ENCODE measurements around the gene KRT40. TPM values are rescaled to one million over a fixed set of nuclear protein-coding genes. Genes with fewer than 3 reads are reported as not detected.

Gene KRT40
- total RNA-seq, 1 experiment from 2014 or later, result not detected

- no peak overlapping the region for H3K4me3 ChIP-seq (ENCODE audit: low read length)
- no peaks in the 10 kb centered on the region for H3K4me1 ChIP-seq (ENCODE audit: low read length)
Observed at GRCh38 chr17:40944531-40944930, 39.6 kb downstream of the KRT40 start.

DNA sequence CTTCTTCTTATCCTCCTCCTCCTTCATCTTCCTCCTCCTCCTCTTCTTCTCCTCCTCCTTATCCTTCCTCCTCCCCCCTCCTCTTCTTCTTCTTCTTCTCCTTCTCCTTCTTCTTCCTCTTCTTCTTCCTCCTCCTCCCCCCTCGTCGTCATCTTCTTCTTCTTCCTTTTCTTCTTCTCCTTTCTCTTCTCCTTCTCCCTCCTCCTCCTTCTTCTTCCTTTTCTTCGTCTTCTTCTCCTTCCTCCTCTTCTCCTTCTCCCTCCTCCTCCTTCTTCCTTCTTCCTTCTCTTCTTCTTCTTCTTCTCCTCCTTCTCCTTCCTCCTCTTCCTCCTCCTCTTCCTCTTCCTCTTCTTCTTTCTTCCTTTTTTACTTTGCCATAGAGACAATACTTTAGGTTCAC is 41.6 kb downstream of the KRT40 start:
- no peak for DNase-seq
- Histone ChIP-seq H4K20me1 (ENCODE audit: insufficient read depth, low read depth, low read length) (no peaks in the 10 kb centered on the region), H3K27ac (ENCODE audit: low read length) (no peak overlapping the region), H3K4me1 (ENCODE audit: low read length) (no peaks in the 10 kb centered on the region), H3K9ac (ENCODE audit: low read length) (no peak overlapping the region), H3K79me2 (ENCODE audit: low read length) (no peaks in the 10 kb centered on the region), H3K9me3 (ENCODE audit: low read length) (no peaks in the 10 kb centered on the region), H3K4me2 (ENCODE audit: low read depth, low read length, poor library complexity, severe bottlenecking) (no peak overlapping the region), H3K27me3 (ENCODE audit: low read length) (no peaks in the 10 kb centered on the region), H2AFZ (ENCODE audit: low read length) (no peak overlapping the region), H3K9me2 (replicated peaks; ENCODE audit: insufficient read depth, low read length) (no peaks in the 10 kb centered on the region), H3K36me3 (ENCODE audit: insufficient read depth, low read length) (no peaks in the 10 kb centered on the region), H3K4me3 (ENCODE audit: low read length) (no peak overlapping the region)

More at GRCh38 chr17:40944531-40944930, 39.6 kb downstream of the KRT40 start:
- no peaks in the 10 kb centered on the region for H3K9me3 ChIP-seq (ENCODE audit: low read length)
- H3K79me2 ChIP-seq (ENCODE audit: low read length), result no peaks in the 10 kb centered on the region
- no peaks in the 10 kb centered on the region for H4K20me1 ChIP-seq (ENCODE audit: insufficient read depth, low read depth, low read length)
- no peak for DNase-seq
- no peak overlapping the region for H3K27ac ChIP-seq (ENCODE audit: low read length)
- no peak overlapping the region for H2AFZ ChIP-seq (ENCODE audit: low read length)
- H3K9ac ChIP-seq (ENCODE audit: low read length), result no peak overlapping the region
- H3K36me3 ChIP-seq (ENCODE audit: insufficient read depth, low read length), result no peaks in the 10 kb centered on the region
- no peaks in the 10 kb centered on the region for H3K9me2 ChIP-seq (replicated peaks; ENCODE audit: insufficient read depth, low read length)
- H3K4me2 ChIP-seq (ENCODE audit: low read depth, low read length, poor library complexity, severe bottlenecking), result no peak overlapping the region
- H3K27me3 ChIP-seq (ENCODE audit: low read length), result no peaks in the 10 kb centered on the region

DNA sequence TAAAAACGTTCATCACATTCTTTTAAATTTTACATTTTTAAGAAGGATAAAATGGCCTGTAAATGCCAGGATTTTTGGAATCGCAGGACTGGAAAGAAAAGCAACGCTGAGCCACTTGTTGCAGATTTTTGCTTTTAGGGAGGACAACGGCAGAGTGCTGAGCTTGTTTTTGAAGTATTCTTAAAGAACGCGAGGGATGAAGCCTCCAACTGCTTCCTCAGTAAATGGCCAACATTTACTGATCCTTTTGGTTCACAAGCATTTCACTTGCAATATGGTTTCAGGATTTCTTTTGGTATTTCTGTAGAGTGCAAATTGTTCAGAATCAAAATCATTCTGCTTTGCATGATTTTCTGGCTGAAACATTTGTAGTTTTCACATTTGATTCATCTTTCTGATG is 43.9 kb downstream of the KRT40 start:
- Histone ChIP-seq H3K36me3 (ENCODE audit: insufficient read depth, low read length) (no peaks in the 10 kb centered on the region), H3K9ac (ENCODE audit: low read length) (no peak overlapping the region), H3K4me3 (ENCODE audit: low read length) (no peak overlapping the region), H3K9me2 (replicated peaks; ENCODE audit: insufficient read depth, low read length) (no peaks in the 10 kb centered on the region), H4K20me1 (ENCODE audit: insufficient read depth, low read depth, low read length) (no peaks in the 10 kb centered on the region), H3K4me2 (ENCODE audit: low read depth, low read length, poor library complexity, severe bottlenecking) (no peak overlapping the region), H3K79me2 (ENCODE audit: low read length) (no peaks in the 10 kb centered on the region), H3K27me3 (ENCODE audit: low read length) (no peaks in the 10 kb centered on the region), H2AFZ (ENCODE audit: low read length) (no peak overlapping the region), H3K9me3 (ENCODE audit: low read length) (no peaks in the 10 kb centered on the region), H3K27ac (ENCODE audit: low read length) (no peak overlapping the region), H3K4me1 (ENCODE audit: low read length) (no peaks in the 10 kb centered on the region)
- DNase-seq, result no peak

DNA sequence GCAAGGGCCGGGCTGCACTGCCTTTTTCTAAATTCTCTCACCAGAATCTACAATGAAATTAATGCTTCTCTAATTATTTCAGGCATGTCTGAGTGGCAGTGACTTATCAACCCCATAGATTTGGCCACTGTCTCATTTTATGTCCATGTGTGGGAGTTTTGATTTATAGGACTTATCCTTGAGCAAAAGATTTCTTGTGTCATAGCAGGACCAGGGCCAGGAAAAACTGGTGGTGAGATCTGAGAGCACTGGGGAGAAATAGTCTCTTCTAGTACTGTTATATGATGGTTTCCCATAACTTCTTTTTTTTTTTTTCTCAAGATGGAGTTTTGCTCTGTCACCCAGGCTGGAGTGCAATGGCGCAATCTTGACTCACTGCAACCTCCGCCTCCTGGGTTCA is 45.1 kb downstream of the KRT40 start:
- no peak overlapping the region for H3K4me2 ChIP-seq (ENCODE audit: low read depth, low read length, poor library complexity, severe bottlenecking)
- H3K27me3 ChIP-seq (ENCODE audit: low read length), result no peaks in the 10 kb centered on the region
- H3K9ac ChIP-seq (ENCODE audit: low read length), result no peak overlapping the region
- no peaks in the 10 kb centered on the region for H3K36me3 ChIP-seq (ENCODE audit: insufficient read depth, low read length)
- H3K79me2 ChIP-seq (ENCODE audit: low read length), result no peaks in the 10 kb centered on the region
- H2AFZ ChIP-seq (ENCODE audit: low read length), result no peak overlapping the region
- no peak for DNase-seq
- no peaks in the 10 kb centered on the region for H3K9me3 ChIP-seq (ENCODE audit: low read length)
- no peaks in the 10 kb centered on the region for H3K9me2 ChIP-seq (replicated peaks; ENCODE audit: insufficient read depth, low read length)
- no peaks in the 10 kb centered on the region for H3K4me1 ChIP-seq (ENCODE audit: low read length)
- no peaks in the 10 kb centered on the region for H4K20me1 ChIP-seq (ENCODE audit: insufficient read depth, low read depth, low read length)
- H3K27ac ChIP-seq (ENCODE audit: low read length), result no peak overlapping the region
- no peak overlapping the region for H3K4me3 ChIP-seq (ENCODE audit: low read length)

DNA sequence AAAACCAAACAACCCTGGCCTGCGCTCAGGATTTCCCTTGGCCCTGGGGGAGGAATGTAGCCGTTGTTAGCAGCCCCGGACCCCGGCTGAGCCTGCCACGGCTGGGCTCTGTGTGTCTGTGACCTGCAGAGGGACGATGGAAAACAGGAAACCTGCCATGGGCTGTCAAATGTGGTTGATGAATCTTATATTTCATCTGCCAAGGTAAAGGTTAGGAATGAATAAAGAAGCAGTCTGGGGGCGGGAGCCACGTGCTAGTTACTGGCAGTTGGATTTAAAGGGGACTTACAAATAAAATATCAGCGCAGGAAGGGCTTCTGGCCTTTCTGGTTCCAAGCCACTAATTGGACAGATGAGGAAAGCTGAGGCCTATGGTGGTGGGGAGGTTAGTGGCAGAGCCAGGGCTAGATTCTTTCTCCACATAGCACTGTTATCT is 46.7 kb downstream of the KRT40 start, which contains the start of gene KRT23:
KRT23 (minus strand) TSS at position 263 of the 436 bp plus-strand sequence. CDS start 1,043 bp downstream, outside the sequence.
- Histone ChIP-seq H3K36me3 (ENCODE audit: insufficient read depth, low read length) (no peaks in the 10 kb centered on the region), H3K27me3 (ENCODE audit: low read length) (no peaks in the 10 kb centered on the region), H3K79me2 (ENCODE audit: low read length) (no peaks in the 10 kb centered on the region), H2AFZ (ENCODE audit: low read length) (no peak within 1 kb of the TSS), H3K4me3 (ENCODE audit: low read length) (no peak within 1 kb of the TSS), H3K9me2 (replicated peaks; ENCODE audit: insufficient read depth, low read length) (no peaks in the 10 kb centered on the region), H4K20me1 (ENCODE audit: insufficient read depth, low read depth, low read length) (no peaks in the 10 kb centered on the region), H3K27ac (ENCODE audit: low read length) (no peak within 1 kb of the TSS), H3K9me3 (ENCODE audit: low read length) (no peaks in the 10 kb centered on the region), H3K4me1 (ENCODE audit: low read length) (no peaks in the 10 kb centered on the region), H3K9ac (ENCODE audit: low read length) (no peak within 1 kb of the TSS), H3K4me2 (ENCODE audit: low read depth, low read length, poor library complexity, severe bottlenecking) (no peak within 1 kb of the TSS)
- no peak for DNase-seq

GRCh38 chr17:40936976-40937375 is 47.1 kb downstream of the KRT40 start:
- H4K20me1 ChIP-seq (ENCODE audit: insufficient read depth, low read depth, low read length), result no peaks in the 10 kb centered on the region
- H3K4me1 ChIP-seq (ENCODE audit: low read length), result no peaks in the 10 kb centered on the region
- no peak overlapping the region for H3K4me2 ChIP-seq (ENCODE audit: low read depth, low read length, poor library complexity, severe bottlenecking)
- H2AFZ ChIP-seq (ENCODE audit: low read length), result no peak overlapping the region
- no peak overlapping the region for H3K27ac ChIP-seq (ENCODE audit: low read length)
- no peaks in the 10 kb centered on the region for H3K9me3 ChIP-seq (ENCODE audit: low read length)
- H3K27me3 ChIP-seq (ENCODE audit: low read length), result no peaks in the 10 kb centered on the region
- H3K79me2 ChIP-seq (ENCODE audit: low read length), result no peaks in the 10 kb centered on the region
- DNase-seq, result no peak
- H3K9me2 ChIP-seq (replicated peaks; ENCODE audit: insufficient read depth, low read length), result no peaks in the 10 kb centered on the region
- no peak overlapping the region for H3K9ac ChIP-seq (ENCODE audit: low read length)
- no peaks in the 10 kb centered on the region for H3K36me3 ChIP-seq (ENCODE audit: insufficient read depth, low read length)
- no peak overlapping the region for H3K4me3 ChIP-seq (ENCODE audit: low read length)

DNA sequence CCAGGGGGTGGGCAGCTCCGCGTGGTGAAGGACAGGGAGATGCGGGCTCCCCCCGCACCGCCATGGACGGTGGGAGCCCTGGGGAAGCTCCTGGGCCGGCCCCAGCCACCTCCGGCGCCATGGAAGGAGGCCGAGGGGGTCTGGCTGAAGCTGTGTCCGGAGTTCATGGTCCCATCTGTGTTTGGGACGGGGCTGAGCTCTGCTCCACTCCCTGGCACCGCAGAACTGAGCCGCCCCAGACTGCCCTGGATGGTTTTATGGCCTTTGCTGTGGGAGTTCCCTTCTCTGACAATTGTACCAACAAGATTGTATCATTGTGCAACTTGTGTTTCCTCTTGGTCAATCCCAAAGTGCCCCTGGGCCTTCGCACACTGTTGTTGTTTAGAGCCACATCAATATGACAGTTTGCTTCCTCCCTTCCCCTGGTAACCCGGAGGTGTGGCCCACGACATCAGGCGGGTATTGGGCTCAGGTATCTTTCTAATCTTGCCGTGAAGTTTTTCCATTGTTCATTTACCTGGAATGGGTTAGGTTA is 47.6 kb downstream of the KRT40 start:
- Histone ChIP-seq H3K4me2 (ENCODE audit: low read depth, low read length, poor library complexity, severe bottlenecking) (no peak overlapping the region), H3K9ac (ENCODE audit: low read length) (no peak overlapping the region), H3K79me2 (ENCODE audit: low read length) (no peaks in the 10 kb centered on the region)

GRCh38 chr17:40935624-40936023 is 48.5 kb downstream of the KRT40 start:
- Histone ChIP-seq H3K79me2 (ENCODE audit: low read length) (no peaks in the 10 kb centered on the region), H3K27ac (ENCODE audit: low read length) (no peak overlapping the region), H3K9me2 (replicated peaks; ENCODE audit: insufficient read depth, low read length) (no peaks in the 10 kb centered on the region), H3K4me1 (ENCODE audit: low read length) (no peaks in the 10 kb centered on the region), H2AFZ (ENCODE audit: low read length) (no peak overlapping the region), H3K9ac (ENCODE audit: low read length) (no peak overlapping the region), H3K4me3 (ENCODE audit: low read length) (no peak overlapping the region), H4K20me1 (ENCODE audit: insufficient read depth, low read depth, low read length) (no peaks in the 10 kb centered on the region), H3K27me3 (ENCODE audit: low read length) (no peaks in the 10 kb centered on the region), H3K36me3 (ENCODE audit: insufficient read depth, low read length) (no peaks in the 10 kb centered on the region), H3K9me3 (ENCODE audit: low read length) (no peaks in the 10 kb centered on the region), H3K4me2 (ENCODE audit: low read depth, low read length, poor library complexity, severe bottlenecking) (no peak overlapping the region)
- no peak for DNase-seq

More for the DNA sequence above, 47.6 kb downstream of the KRT40 start:
- Histone ChIP-seq H3K9me2 (replicated peaks; ENCODE audit: insufficient read depth, low read length) (no peaks in the 10 kb centered on the region), H3K27me3 (ENCODE audit: low read length) (no peaks in the 10 kb centered on the region), H3K4me1 (ENCODE audit: low read length) (no peaks in the 10 kb centered on the region), H3K9me3 (ENCODE audit: low read length) (no peaks in the 10 kb centered on the region), H3K36me3 (ENCODE audit: insufficient read depth, low read length) (no peaks in the 10 kb centered on the region), H3K27ac (ENCODE audit: low read length) (no peak overlapping the region), H3K4me3 (ENCODE audit: low read length) (no peak overlapping the region), H2AFZ (ENCODE audit: low read length) (no peak overlapping the region), H4K20me1 (ENCODE audit: insufficient read depth, low read depth, low read length) (no peaks in the 10 kb centered on the region)
- DNase-seq, result no peak

Measured in Karpas-422 (cell line).